Stimulated activated CD8-positive, alpha-beta memory T cell treated with anti-CD3 and anti-CD28 coated beads, Interleukin-7, amount 100 ng/mL, for 48 hours (primary cell): ENCODE measurements around the gene MBD2.
"Not testable (repeated sequence)": the region's sequence is repeated elsewhere in the genome, so short reads cannot be mapped to it uniquely, and the experiment has no call there.

Experiments
- DNase-seq, 2 donors: peaks; one replicate each; pipeline ENCODE4 v3.0.0-alpha.2; 2020; ENCODE audit warnings: low read depth in 1 of 2; ENCODE audit errors: extremely low read depth in 1 of 2

MBD2 gene

GRCh38 chr18:54238173-54238936, 13.9 kb upstream of the MBD2 start:
- no peak for DNase-seq

DNA sequence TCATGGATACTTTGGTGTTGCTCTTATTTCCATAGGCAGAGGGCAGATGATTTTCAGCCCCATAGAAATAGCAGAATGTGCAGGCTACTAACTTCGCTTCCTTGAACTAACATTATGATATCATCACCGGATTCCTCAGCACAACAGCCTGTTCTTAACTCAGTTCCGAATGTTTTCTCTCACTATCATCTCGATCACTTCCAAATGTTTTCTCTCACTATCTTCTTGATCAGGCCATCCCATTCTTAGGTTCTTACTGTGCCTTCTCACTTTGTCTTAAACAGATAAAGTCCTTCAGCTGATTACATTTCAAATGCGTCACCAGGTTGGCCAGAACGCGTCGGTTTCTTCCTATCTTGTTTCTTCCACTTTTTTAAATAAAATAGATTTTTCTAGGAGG, 11.4 kb upstream of the MBD2 start:
- no peak for DNase-seq

DNA sequence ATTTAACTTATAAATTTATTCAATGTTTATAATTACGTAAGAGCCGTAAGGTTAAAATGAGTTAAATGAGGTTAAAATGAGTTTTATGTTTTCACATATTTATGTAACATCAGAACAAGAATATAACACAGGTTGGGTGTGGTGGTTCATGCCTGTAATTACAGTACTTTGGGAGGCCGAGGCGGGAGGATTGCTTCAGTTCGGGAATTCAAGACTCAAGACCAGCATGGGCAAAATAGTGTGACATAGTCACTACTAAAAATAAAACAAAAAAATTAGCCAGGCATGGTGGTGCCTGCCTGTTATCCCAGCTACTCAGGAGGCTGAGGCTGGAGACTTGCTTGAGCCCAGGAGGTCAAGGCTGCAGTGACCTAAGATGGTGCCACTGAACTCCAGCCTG, 9.3 kb upstream of the MBD2 start:
- DNase-seq = no peak

DNA sequence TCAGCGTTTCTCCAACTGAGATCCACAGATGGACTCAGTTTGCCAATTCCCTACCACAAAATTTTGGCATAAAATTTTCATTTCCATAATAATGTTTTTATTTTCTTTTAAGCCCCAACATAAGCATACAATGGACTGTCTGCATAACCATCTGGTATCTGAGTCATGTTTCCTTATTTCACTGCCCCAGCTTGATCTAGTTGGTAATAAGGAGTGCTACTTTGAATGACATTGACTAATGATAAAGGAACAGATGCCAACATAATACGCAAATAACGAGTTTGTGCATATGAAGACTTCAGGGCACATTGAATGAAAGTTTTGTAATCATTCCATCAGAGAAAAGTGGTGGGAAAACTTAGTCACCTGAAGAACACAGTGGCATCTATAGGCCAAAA, 8.8 kb upstream of the MBD2 start:
- DNase-seq = no peak

DNA sequence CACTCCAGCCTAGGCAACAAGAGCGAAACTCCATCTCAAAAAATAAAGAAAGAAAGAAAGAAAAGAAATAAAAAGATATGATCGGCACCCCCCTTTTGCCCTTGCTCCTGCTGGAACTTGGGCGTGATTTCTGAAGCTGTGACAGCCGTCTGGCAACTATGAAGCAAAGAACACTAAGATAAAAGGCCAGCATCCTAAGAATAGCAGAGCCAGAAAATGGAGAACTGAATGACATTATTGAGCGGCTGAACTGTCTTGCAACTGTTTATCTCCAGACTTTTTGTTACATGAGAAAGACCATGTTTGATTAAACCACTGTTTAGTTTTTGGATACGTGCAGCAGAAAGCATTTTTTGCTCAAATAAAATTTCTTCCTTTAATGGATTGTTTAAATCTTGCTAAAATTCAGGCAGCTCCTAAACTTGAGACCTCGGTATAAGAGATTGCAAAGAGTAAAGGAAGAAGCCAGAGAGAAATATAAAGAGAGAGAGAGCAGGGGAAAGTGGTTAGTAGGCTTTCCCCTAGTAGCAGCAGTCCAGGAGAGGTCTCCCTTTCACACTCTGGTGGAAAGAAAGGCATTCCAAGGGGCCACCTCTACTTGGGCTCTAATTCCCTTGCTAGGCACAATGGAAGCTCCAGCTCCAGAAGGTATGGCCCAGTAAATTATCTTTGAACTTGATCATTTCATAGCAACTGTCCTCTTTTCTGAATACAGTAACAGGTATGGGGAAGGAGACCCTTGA, 8.2 kb upstream of the MBD2 start:
- DNase-seq = no peak

DNA sequence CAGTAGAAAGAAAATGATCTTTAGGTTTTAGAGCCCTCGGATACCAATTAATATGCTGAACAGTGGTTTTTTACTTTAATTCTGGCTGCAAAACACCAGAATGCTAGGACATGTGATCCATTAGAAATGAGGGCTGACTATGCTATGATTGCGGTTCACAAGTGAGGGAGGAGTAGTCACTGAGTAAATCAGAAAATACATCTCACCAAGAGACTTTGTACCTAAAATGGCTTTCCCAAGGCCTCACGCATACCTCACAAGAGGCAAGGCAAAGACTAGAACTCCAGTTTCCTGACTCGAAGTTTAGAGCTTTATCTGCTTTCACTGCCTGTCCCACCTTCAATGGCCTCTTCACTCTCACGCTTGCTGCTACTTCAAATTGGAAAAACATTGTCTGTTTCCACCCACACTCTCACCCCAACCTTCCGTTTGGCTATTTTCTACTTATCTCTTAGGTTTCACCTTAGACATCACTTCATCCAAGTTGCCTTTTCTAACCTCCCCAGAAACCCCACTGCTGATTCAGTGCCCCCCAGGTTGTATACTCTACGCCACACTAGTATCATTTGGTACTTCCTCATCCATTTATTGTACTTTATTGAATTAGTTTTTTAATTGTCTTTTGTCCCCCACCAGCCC, 5.1 kb upstream of the MBD2 start:
- peak in 1 of 2 donors; percentile 35 for DNase-seq

- no peak for DNase-seq
Observed at GRCh38 chr18:54228364-54228763, 3.9 kb upstream of the MBD2 start.

DNA sequence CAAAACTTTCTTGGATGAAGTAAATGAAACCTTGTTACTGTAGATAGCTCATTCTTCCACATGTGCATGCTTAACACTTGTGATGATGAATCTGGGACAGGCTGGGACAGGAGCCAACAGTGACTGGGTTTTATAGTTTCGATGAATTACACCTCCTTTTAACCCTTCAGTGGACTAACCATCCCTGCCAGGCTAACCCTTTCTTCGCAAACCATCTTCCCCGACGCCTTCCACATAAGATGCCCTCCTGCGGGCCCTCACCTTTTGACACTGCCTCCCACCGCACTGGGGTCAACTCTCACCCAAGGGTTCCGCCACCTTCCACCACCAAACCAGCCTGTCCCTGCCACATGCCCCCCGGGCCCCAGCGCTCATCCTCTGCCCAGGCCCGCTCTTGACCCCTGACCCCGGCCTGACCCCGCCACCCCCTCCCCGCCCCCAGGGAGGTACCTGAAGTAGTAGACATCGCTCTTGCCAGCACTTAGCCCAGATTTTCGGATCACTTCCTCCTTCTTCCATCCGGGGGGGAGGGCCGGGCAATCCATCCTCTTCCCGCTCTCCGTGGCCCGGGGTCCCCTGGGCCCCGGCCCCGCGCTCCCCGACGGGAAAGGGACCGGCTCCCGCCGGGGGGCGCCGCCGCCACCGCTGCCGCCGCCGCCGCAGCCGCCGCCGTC, 764 bp downstream of the MBD2 start:
- peak in 1 of 2 donors; percentile 51 for DNase-seq

DNA sequence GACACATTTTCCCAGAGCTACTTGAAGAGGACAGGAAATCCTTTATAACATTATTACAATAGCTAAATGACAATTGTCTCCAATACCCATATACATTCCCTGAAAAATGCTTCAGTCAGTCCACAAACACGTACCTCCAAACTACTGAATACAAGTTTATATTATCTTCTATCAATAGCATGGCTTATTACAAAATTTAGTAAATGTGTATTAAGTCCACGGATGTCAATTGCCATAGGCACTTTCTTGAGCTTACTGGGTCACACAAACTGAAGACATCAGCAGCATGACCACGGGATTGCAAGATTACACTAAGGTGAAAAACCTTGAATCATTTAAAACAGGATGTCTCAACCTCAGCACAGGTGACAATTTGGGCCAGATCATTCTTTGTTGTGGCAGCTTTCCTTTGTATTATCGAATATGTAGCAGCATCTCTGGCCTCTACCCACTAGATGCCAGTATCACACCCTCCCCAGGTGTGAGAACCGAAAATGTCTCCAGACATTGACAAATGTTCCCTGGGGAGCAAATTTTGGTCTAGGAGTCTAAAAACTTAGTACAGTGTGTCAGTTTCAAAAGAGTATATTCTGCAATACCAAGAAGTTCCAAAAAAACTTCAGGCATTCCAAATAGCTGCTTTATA, 1.4 kb downstream of the MBD2 start:
- DNase-seq = peak in 1 of 2 donors; percentile 22

DNA sequence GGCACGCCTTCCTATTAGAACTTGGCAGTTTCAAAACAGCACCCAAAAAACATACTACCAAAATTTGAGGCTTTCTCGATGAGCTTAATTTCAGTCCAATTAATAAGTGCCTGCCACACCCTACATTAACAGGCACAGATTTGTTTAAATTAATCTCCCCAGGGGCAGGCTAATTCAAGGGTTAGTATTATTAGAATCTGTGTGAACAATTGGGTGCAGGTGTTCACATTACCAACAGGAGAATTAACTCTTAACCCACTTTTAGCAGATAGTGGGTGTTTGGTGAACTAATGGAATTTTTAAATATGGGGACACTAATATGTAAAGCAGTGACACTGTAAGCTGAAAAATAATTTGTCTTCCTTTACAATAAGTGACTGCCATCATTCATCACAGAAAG, 4.1 kb downstream of the MBD2 start:
- no peak for DNase-seq

DNA sequence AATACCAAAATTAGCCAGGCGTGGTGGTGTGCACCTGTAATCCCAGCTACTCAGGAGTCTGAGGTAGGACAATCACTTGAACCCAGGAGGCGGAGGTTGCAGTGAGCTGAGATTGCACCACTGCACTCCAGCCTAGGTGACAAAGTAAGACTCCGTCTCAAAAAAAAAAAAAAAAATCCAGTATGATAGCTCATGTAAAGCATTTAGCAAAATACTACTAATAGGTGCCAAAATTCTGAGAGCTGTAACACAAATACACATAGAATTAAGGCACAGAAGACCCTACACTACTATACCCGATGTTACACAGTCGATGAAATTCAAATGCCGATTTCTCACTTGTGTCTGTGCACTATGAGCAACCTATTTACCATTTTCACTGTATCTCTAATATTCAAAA, 5.7 kb downstream of the MBD2 start:
- not testable (repeated sequence) for DNase-seq

- no peak for DNase-seq
Observed at GRCh38 chr18:54218299-54218698, 6.2 kb downstream of the MBD2 start.

GRCh38 chr18:54217624-54218023, 6.8 kb downstream of the MBD2 start:
- DNase-seq = no peak

GRCh38 chr18:54215069-54215468, 9.4 kb downstream of the MBD2 start:
- DNase-seq = no peak

DNA sequence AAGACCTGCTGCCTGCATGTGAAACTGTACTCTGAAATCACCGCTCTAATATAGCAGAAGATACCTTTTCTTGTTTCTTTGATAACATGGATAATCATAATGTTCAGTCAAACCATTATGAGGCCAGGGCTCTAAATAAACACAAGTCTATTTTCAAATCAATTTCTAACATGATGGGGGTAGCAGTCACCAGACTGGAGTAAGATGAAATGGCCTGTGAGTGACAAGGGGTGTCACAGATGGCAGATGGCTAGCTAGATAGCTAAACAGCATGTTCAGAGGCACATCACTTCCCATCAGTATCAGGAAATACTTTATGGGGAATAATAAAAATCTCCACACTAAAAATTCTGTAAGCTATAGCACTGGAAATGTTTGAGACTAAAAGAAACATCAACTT, 14.0 kb downstream of the MBD2 start:
- DNase-seq = no peak

GRCh38 chr18:54209471-54210180, 14.8 kb downstream of the MBD2 start:
- DNase-seq = no peak

- DNase-seq = no peak
Observed at GRCh38 chr18:54206447-54206846, 18.0 kb downstream of the MBD2 start.

DNA sequence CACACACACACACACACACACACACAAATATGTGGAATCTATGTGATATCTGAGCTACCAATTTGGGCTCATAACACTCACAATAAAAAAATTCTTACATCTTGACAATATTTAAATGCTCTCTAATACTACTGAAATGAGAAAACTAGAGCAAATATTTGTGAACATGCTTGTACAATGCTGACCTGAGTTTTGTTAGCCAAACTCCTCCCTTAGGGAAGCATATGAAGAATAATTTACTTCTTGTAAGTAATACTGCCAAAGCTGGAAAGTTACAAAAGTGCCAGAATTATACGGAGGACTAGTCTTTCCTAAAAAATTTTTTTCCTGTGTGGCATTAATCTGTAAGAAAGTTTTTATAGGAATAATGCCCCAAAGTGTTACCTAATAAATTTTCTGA, 18.5 kb downstream of the MBD2 start:
- no peak for DNase-seq

- not testable (repeated sequence) for DNase-seq
Observed at GRCh38 chr18:54205448-54205847, 19.0 kb downstream of the MBD2 start.

- DNase-seq = no peak
Observed at GRCh38 chr18:54204883-54205282, 19.6 kb downstream of the MBD2 start.
